Measurements from ENCODE around the gene SAMD11. TPM values are rescaled to one million over a fixed set of nuclear protein-coding genes. Genes with fewer than 3 reads are reported as not detected.

Gene SAMD11
- total RNA-seq, 1 experiment from 2014 or later = 11.5 TPM

- ChIA-PET CTCF (no interaction called here), POLR2A (no interaction called here), RAD21 (ENCODE audit: low non-redundant PET in 1 of 2, low total read pairs in 2 of 2, uncharacterized antibody in 2 of 2, unreplicated experiment in 2 of 2) (no interaction called here)
- Histone ChIP-seq H3K36me3 (ENCODE audit: control insufficient read depth in 1 of 2, insufficient read depth in 2 of 2, low read length in 2 of 2) (peaks cover 49 to 85% of the 10 kb centered on the region in 2 experiments), H3K27ac (ENCODE audit: low read depth, low read length) (no peak overlapping the region), H3K9me2 (ENCODE audit: insufficient read depth) (no peaks in the 10 kb centered on the region), H3K4me2 (ENCODE audit: low read length) (no peak overlapping the region), H2AFZ (ENCODE audit: low read depth, low read length, poor library complexity, severe bottlenecking) (no peak overlapping the region), H3K4me3 (replicated peaks in 1 of 2; ENCODE audit: low read depth in 1 of 2, low read length in 2 of 2) (no peak overlapping the region), H3K4me1 (ENCODE audit: control insufficient read depth in 1 of 2, insufficient read depth in 2 of 2, low read length in 2 of 2) (peaks cover 0 to under 1% of the 10 kb centered on the region in 2 experiments; a peak in 1 of 4 replicates), H3K9ac (ENCODE audit: low read length) (no peak overlapping the region), H3K79me2 (ENCODE audit: insufficient read depth, low read length) (peaks cover 47% of the 10 kb centered on the region), H4K20me1 (ENCODE audit: insufficient read depth) (no peaks in the 10 kb centered on the region; the same call in 1 of the 2 replicates), H3K27me3 (ENCODE audit: insufficient read depth, low read length) (no peaks in the 10 kb centered on the region), H3K9me3 (ENCODE audit: control insufficient read depth in 1 of 2, insufficient read depth in 1 of 2, low read depth in 1 of 2, low read length in 2 of 2) (no peaks in the 10 kb centered on the region)
- intact Hi-C loops (cut with micrococcal nuclease) = no loop called here
- BruUV-seq (replicated peaks) = no TSS peak
- DNase-seq (ENCODE audit: low read depth, low spot score) (no peak), ATAC-seq (no peak)
- no peak for TF ChIP-seq SIN3A (IDR thresholded peaks at IDR 0.05; ENCODE audit: low read depth)
- no peak for TF ChIP-seq SP1 (IDR thresholded peaks at IDR 0.05; ENCODE audit: low read depth)
- no peak for TF ChIP-seq MAX (IDR thresholded peaks at IDR 0.05)
- TF ChIP-seq TCF7L2 (IDR thresholded peaks at IDR 0.05; ENCODE audit: borderline replicate concordance, extremely low read depth, insufficient read depth, insufficient read length) = no peak
- TF ChIP-seq CEBPB (IDR thresholded peaks at IDR 0.05; ENCODE audit: low read depth) = no peak
- TF ChIP-seq YY1 (IDR thresholded peaks at IDR 0.05; ENCODE audit: extremely low read depth, insufficient replicate concordance, low read depth, low read length) = no peak
- no peak for TF ChIP-seq FOSL1 (IDR thresholded peaks at IDR 0.05; ENCODE audit: low read depth)
- TF ChIP-seq POLR2AphosphoS5 (IDR thresholded peaks at IDR 0.05; ENCODE audit: low read depth, low read length) = no peak
- TF ChIP-seq EZH2 (IDR thresholded peaks at IDR 0.05) = no peak
- TF ChIP-seq ELF1 (IDR thresholded peaks at IDR 0.05; ENCODE audit: borderline replicate concordance, low read depth) = no peak
- no peak for TF ChIP-seq EZH2phosphoT487 (IDR thresholded peaks at IDR 0.05; ENCODE audit: borderline replicate concordance)
- TF ChIP-seq JUND (IDR thresholded peaks at IDR 0.05) = no peak
- TF ChIP-seq POLR2A (IDR thresholded peaks at IDR 0.05; ENCODE audit: borderline replicate concordance, extremely low read depth, insufficient read depth, insufficient read length) = no peak
These were observed 28.5 kb downstream of the SAMD11 start for GRCh38 chr1:952201-952600.

- Histone ChIP-seq H4K20me1 (ENCODE audit: insufficient read depth) (no peaks in the 10 kb centered on the region; the same call in 1 of the 2 replicates), H3K36me3 (ENCODE audit: control insufficient read depth in 1 of 2, insufficient read depth in 2 of 2, low read length in 2 of 2) (peaks cover 45 to 82% of the 10 kb centered on the region in 2 experiments)
- POLR2A ChIA-PET = no interaction called here
- no peak for TF ChIP-seq FOSL1 (IDR thresholded peaks at IDR 0.05; ENCODE audit: low read depth)
- no peak for TF ChIP-seq REST (IDR thresholded peaks at IDR 0.05; ENCODE audit: low read depth)
- no peak for TF ChIP-seq ZNF274 (IDR thresholded peaks at IDR 0.05; ENCODE audit: low read depth, low read length)
- no peak for TF ChIP-seq RAD21 (IDR thresholded peaks at IDR 0.05; ENCODE audit: low read depth)
- no peak for TF ChIP-seq ZBTB33 (IDR thresholded peaks at IDR 0.05; ENCODE audit: extremely low read depth, insufficient replicate concordance, low read length)
- TF ChIP-seq SIN3A (IDR thresholded peaks at IDR 0.05; ENCODE audit: low read depth) = no peak
- no peak for TF ChIP-seq ELF1 (IDR thresholded peaks at IDR 0.05; ENCODE audit: borderline replicate concordance, low read depth)
These were observed 28.9 kb downstream of the SAMD11 start for GRCh38 chr1:952603-953002.

More at GRCh38 chr1:952603-953002, 28.9 kb downstream of the SAMD11 start:
- ChIA-PET CTCF (no interaction called here), RAD21 (ENCODE audit: low non-redundant PET in 1 of 2, low total read pairs in 2 of 2, uncharacterized antibody in 2 of 2, unreplicated experiment in 2 of 2) (no interaction called here)
- H3K9me2 ChIP-seq (ENCODE audit: insufficient read depth) = no peaks in the 10 kb centered on the region
- H3K27me3 ChIP-seq (ENCODE audit: insufficient read depth, low read length) = no peaks in the 10 kb centered on the region
- no peaks in the 10 kb centered on the region for H3K9me3 ChIP-seq (ENCODE audit: control insufficient read depth in 1 of 2, insufficient read depth in 1 of 2, low read depth in 1 of 2, low read length in 2 of 2)
- no peak overlapping the region for H3K9ac ChIP-seq (ENCODE audit: low read length)
- DNase-seq (ENCODE audit: low read depth, low spot score) = no peak
- no peak overlapping the region for H2AFZ ChIP-seq (ENCODE audit: low read depth, low read length, poor library complexity, severe bottlenecking)
- H3K4me3 ChIP-seq (replicated peaks in 1 of 2; ENCODE audit: low read depth in 1 of 2, low read length in 2 of 2) = no peak overlapping the region
- ATAC-seq = no peak
- H3K27ac ChIP-seq (ENCODE audit: low read depth, low read length) = no peak overlapping the region
- peaks cover 1 to 4% of the 10 kb centered on the region in 2 experiments for H3K4me1 ChIP-seq (ENCODE audit: control insufficient read depth in 1 of 2, insufficient read depth in 2 of 2, low read length in 2 of 2)
- intact Hi-C loops (cut with micrococcal nuclease) = no loop called here
- peaks cover 51% of the 10 kb centered on the region for H3K79me2 ChIP-seq (ENCODE audit: insufficient read depth, low read length)
- BruUV-seq (replicated peaks) = no TSS peak
- H3K4me2 ChIP-seq (ENCODE audit: low read length) = no peak overlapping the region
